Endothelial cell of umbilical vein (primary cell): ENCODE data around the gene ZNF362.

Experiments used
- CTCF ChIP-seq, 2 donors: IDR thresholded peaks; 1 replicate in 1 of 2; 2 replicates in 1 of 2; pipeline ENCODE4 v1.5.1; 2011; ENCODE audit warnings: low read length in 2 of 2, mild to moderate bottlenecking in 2 of 2, moderate library complexity in 2 of 2, control low read depth in 1 of 2, inconsistent platforms in 1 of 2, low read depth in 1 of 2; ENCODE audit not compliant: insufficient read depth in 1 of 2; ENCODE audit errors: extremely low read depth in 1 of 2
- EZH2 ChIP-seq: IDR thresholded peaks from 2 replicates; pipeline ENCODE4 v1.6.1; 2012; ENCODE audit warnings: borderline replicate concordance, low read depth, mild to moderate bottlenecking, moderate library complexity, low read length, inconsistent platforms; ENCODE audit not compliant: severe bottlenecking
- MYC ChIP-seq: IDR thresholded peaks from one replicate; pipeline ENCODE4 v1.6.1; 2011; ENCODE audit warnings: mild to moderate bottlenecking, low read depth, low read length

DNA sequence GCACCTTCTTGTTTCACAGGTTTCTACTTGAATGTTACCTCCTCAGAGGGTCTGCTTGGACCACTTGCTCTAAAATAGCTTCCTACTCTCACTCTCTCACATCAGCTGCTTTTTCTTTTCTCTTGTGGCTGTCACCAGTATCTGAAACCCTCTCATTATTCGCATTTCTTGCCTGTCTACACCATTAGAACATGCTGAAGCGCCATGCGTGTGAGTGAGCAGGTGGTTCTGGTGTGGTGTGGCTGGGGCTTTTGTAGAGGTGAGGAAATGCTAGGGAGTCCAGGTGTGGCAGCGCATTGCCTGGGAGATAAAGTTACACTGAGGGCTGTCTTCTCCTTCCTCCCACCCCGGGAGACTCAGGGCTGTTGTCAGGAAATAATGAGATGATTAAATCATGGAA is 4.1 kb downstream of the ZNF362 start:
- TF ChIP-seq MYC (no peak), CTCF (IDR thresholded peaks at IDR 0.05; ENCODE audit: extremely low read depth in 1 of 2, insufficient read depth in 1 of 2, low read depth in 1 of 2, low read length in 2 of 2) (no peak), EZH2 (no peak)
